GM12865 (cell line): ENCODE measurements around the gene B4GALT6.

Experiments
- DNase-seq: peaks from one replicate; pipeline ENCODE4 v3.0.0; 2010; ENCODE audit warnings: low read depth
- H3K4me3 ChIP-seq: 2 replicates; pipeline ENCODE4 v1.5.1; 2011; ENCODE audit warnings: mild to moderate bottlenecking, low read depth, low read length, control low read depth
- TF ChIP-seq, protein P1 (sequence below): IDR thresholded peaks from 2 replicates; pipeline ENCODE4 v1.5.1; 2011; ENCODE audit warnings: low read length, control low read depth, low read depth, inconsistent platforms; ENCODE audit not compliant: insufficient read depth; ENCODE audit errors: missing control alignments

B4GALT6 gene

GRCh38 chr18:31683106-31683505 is 1.3 kb downstream of the B4GALT6 start:
- TF ChIP-seq, protein P1, sequence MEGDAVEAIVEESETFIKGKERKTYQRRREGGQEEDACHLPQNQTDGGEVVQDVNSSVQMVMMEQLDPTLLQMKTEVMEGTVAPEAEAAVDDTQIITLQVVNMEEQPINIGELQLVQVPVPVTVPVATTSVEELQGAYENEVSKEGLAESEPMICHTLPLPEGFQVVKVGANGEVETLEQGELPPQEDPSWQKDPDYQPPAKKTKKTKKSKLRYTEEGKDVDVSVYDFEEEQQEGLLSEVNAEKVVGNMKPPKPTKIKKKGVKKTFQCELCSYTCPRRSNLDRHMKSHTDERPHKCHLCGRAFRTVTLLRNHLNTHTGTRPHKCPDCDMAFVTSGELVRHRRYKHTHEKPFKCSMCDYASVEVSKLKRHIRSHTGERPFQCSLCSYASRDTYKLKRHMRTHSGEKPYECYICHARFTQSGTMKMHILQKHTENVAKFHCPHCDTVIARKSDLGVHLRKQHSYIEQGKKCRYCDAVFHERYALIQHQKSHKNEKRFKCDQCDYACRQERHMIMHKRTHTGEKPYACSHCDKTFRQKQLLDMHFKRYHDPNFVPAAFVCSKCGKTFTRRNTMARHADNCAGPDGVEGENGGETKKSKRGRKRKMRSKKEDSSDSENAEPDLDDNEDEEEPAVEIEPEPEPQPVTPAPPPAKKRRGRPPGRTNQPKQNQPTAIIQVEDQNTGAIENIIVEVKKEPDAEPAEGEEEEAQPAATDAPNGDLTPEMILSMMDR, result no peak
- H3K4me3 ChIP-seq, result peak overlapping the region; percentile 82
- DNase-seq, result no peak

- peak; percentile 62 for DNase-seq
- TF ChIP-seq, protein P1, result peak; percentile 60
- peak overlapping the region; percentile 15; the same call in 1 of the 2 replicates for H3K4me3 ChIP-seq
Measured at GRCh38 chr18:31680831-31681568, 3.4 kb downstream of the B4GALT6 start.

DNA sequence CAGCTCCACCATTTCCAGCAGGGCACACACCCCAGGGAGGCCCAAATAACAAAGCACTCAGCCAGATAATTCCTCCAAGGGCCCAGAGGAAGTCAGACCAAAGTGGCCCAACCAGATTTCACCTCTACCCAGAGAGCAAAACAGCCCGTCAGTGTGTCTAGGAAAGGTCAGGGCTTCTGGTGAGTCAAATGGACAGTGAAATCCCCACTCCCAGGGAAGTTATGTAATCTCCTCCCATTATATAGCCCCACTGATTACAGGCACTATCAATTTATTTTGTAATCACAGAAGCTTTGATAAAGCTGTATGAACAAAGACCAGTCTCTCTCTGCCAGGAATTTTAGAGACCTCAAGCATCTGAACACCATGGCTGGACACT is 4.0 kb downstream of the B4GALT6 start:
- TF ChIP-seq, protein P1, result no peak
- DNase-seq, result no peak
- H3K4me3 ChIP-seq, result peak overlapping the region; percentile 15; the same call in 1 of the 2 replicates

DNA sequence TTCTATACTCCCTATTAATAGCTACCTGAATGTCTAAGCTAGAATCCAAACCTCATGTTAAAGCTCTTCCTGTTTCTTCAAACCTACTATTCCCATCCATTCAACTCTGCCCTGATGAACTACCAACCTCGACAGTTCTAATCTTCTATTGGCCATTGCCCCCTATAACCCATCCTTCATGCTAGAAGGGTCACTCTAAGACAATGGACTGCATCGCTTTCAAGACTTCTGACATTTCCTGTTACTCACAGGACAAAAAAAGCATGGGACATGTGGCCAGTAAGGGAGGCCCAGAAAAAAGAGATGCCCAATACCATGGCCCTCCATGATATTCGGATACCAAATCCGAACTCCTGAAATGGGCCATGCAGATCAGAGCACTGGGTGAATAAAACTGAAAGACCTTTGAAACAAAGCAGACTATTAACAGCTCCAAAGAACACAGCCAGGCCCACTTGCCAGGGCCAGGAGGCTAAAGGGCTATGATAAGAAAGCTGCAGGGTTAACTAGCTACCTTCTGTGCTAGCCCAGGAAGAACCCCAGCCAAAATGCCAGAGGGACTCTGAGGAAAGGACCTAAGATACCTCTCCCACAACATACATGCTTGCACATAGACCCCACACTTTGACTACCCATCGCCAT is 4.5 kb downstream of the B4GALT6 start:
- DNase-seq, result no peak
- TF ChIP-seq, protein P1, result no peak
- H3K4me3 ChIP-seq, result no peak overlapping the region

DNA sequence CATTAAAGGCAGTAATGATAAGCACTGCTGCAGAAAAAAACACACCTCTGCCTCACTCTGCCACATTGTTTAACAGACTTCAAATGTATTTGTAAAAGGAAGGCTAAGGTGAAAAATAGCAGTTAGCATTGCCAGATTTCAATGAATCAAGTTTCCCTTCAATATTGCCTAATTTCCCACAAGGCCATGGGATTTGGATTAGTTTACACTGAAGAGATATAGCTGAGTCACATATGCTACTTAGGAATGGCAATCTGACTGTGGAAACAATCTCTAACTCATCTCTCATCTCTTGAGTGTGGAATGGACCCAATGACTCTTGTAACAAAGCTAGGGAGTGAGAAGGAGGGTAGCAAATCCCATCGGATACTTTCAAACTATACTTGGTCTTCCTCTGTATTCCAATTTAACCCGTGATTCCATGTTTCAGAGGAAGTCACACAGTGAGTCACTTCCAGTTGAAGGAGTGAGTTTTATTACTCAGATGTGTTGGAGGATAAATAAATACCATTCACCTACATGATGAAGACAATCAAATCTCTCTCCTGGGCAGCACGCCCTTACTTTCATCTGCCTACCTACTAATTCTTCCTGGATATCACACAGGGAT is 5.1 kb downstream of the B4GALT6 start:
- TF ChIP-seq, protein P1, result no peak
- H3K4me3 ChIP-seq, result no peak overlapping the region
- no peak for DNase-seq

DNA sequence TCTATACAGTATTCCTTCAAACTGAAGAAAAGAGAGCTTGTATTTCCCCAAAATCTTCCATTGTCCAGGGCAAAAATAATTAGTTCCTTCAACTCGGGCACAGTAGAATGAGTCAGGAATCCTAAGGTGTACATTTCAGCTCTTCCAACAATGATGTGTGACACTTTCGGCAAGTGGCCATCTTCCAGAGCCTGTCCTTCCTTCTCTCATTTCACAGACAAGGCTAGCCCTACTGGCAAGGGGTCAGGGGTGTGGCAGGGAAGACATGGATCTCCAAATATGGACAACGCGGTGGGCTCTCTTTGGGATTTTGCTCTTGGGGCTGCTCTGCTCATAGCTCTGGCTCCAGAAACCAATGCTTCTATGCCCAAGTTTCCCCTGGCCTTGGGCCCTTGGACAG is 6.0 kb downstream of the B4GALT6 start:
- H3K4me3 ChIP-seq, result no peak overlapping the region
- TF ChIP-seq, protein P1, result no peak
- DNase-seq, result no peak
